ENCODE measurements around the gene RAB34.
A peak's percentile ranks its signal among the peaks of the same experiment; 100 is the strongest.

RAB34 gene

DNA sequence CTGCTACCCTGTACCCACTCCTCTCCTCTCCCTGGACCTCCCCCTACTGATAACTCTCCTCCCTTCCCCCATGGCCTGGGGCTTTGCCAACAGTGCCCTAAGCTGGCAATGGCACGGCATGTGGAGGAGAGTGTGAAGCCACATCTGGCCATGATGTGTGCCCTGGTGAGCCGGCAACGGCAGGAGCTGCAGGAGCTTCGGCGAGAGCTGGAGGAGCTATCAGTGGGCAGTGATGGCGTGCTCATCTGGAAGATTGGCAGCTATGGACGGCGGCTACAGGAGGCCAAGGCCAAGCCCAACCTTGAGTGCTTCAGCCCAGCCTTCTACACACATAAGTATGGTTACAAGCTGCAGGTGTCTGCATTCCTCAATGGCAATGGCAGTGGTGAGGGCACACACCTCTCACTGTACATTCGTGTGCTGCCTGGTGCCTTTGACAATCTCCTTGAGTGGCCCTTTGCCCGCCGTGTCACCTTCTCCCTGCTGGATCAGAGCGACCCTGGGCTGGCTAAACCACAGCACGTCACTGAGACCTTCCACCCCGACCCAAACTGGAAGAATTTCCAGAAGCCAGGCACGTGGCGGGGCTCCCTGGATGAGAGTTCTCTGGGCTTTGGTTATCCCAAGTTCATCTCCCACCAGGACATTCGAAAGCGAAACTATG lies 31.3 kb upstream of the RAB34 start:
- TF ChIP-seq, protein P1, sequence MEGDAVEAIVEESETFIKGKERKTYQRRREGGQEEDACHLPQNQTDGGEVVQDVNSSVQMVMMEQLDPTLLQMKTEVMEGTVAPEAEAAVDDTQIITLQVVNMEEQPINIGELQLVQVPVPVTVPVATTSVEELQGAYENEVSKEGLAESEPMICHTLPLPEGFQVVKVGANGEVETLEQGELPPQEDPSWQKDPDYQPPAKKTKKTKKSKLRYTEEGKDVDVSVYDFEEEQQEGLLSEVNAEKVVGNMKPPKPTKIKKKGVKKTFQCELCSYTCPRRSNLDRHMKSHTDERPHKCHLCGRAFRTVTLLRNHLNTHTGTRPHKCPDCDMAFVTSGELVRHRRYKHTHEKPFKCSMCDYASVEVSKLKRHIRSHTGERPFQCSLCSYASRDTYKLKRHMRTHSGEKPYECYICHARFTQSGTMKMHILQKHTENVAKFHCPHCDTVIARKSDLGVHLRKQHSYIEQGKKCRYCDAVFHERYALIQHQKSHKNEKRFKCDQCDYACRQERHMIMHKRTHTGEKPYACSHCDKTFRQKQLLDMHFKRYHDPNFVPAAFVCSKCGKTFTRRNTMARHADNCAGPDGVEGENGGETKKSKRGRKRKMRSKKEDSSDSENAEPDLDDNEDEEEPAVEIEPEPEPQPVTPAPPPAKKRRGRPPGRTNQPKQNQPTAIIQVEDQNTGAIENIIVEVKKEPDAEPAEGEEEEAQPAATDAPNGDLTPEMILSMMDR (conservative IDR thresholded peaks at IDR 0.05): no peak
- TF ChIP-seq ZFX (IDR thresholded peaks at IDR 0.05): no peak
- peak overlapping the region; percentile 96 for H3K27ac ChIP-seq

DNA sequence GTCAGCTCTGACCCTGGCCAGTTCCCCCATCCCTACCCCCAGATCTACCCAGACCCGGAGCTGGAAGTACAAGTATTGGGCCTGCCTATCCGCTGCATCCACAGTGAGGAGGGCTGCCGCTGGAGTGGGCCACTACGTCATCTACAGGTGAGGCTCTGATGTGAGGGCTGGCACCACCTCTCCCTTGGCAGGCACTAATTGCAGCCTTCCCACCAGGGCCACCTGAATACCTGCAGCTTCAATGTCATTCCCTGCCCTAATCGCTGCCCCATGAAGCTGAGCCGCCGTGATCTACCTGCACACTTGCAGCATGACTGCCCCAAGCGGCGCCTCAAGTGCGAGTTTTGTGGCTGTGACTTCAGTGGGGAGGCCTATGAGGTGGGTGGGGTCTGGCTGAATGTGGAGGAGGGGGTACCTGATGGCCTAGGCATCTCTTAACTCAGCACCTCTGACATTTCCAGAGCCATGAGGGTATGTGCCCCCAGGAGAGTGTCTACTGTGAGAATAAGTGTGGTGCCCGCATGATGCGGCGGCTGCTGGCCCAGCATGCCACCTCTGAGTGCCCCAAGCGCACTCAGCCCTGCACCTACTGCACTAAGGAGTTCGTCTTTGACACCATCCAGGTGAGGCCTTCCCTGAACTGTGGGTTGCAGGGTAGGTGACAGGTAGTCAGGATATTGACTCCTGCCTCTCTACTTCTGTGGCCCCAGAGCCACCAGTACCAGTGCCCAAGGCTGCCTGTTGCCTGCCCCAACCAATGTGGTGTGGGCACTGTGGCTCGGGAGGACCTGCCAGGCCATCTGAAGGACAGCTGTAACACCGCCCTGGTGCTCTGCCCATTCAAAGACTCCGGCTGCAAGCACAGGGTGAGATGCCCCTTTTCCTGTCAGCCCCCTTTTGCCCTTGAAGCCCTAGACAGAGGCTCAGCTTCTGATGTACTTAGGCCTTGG lies 30.4 kb upstream of the RAB34 start:
- peak overlapping the region; percentile 96 for H3K27ac ChIP-seq
- TF ChIP-seq ZFX (IDR thresholded peaks at IDR 0.05): no peak
- TF ChIP-seq, protein P1 (conservative IDR thresholded peaks at IDR 0.05): no peak

DNA sequence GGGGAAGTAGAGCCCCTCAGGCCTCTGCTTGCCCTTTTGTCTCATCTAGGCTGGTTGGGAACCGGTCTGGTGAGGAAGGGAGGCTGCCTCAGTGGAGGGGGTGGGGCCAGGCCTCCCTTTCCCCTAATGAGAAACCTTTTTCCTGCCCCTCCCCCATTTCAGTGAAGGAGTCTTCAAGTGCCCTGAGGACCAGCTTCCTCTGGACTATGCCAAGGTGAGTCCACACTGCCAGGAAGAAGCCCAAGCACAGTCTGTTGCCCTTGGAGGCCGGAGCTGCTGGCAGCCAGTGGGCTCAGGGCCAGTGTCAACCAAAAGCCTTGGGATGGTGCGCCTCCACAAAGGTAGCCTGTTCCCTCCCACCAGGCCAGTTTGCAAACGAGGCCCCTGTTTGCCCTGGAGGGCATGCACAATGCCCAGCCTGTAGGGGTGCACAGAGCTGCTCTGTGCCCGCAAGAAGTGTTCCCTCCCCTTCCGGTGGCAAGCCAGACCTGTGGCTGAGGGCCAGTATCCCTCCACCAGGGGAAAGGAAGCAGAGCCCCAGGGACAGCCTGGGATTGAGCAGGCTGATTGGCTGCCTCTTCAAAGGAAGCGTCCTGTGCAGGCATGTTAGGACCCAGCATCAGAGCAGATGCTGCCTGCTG lies 29.5 kb upstream of the RAB34 start:
- no peak for TF ChIP-seq ZFX (IDR thresholded peaks at IDR 0.05)
- TF ChIP-seq, protein P1 (conservative IDR thresholded peaks at IDR 0.05): no peak
- peak overlapping the region; percentile 96 for H3K27ac ChIP-seq

DNA sequence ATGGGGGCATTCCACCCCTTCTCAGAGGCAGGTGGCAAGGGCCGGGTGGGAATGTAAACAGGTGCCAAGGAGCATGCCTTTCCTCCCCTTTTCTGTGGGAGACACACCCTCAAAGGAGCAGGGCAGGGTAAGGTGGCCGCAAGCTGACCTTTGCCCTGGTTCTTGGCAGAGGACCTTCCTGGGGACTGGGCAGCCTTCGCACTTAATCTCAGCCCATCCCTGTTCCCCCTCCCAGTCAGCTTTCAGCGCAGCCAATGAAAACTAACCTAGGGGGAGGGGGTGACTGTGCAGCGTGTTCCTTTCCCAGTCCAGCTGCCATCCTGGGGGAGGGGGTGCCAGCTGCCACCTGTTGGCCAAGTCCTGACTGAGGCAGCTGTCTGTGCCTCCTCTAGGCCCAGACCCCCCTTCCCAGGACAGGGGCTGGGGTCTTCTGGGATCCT lies 29.0 kb upstream of the RAB34 start:
- peak overlapping the region; percentile 96 for H3K27ac ChIP-seq

DNA sequence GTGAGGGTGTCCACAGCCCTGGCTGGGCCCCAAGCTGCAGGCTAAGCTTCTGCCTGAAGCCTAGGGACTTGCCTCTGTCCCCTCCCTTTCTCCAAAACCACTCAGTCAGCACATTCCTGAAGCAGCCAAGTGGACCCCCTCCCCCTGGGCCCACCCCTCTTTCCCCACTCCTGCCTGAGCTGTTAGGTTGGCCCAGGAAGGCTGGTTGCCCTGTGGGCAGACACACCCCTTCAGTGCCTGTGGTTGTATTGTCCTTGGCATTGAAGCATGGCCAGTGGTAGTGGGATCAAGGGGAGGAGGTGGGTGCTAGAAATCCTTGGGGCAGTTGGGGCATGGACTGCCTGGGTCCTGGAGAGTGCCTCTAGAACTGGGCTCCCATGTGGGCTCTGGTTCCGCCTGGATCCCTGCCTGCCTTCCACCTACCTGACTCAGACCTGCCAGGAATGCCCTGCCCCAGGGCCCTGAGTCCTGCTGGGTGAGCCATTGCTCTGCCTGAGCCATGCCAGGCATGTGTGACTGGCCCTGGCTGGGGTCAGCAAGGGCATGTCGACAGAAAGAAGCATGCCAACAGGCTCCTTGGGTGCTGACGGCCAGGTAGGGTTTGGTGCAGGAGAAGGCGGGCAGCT lies 28.2 kb upstream of the RAB34 start:
- TF ChIP-seq, protein P1 (conservative IDR thresholded peaks at IDR 0.05): no peak
- no peak for TF ChIP-seq ZFX (IDR thresholded peaks at IDR 0.05)
- peak overlapping the region; percentile 96 for H3K27ac ChIP-seq

More for the DNA sequence above, 29.0 kb upstream of the RAB34 start:
- TF ChIP-seq, protein P1 (conservative IDR thresholded peaks at IDR 0.05): no peak
- TF ChIP-seq ZFX (IDR thresholded peaks at IDR 0.05): no peak

DNA sequence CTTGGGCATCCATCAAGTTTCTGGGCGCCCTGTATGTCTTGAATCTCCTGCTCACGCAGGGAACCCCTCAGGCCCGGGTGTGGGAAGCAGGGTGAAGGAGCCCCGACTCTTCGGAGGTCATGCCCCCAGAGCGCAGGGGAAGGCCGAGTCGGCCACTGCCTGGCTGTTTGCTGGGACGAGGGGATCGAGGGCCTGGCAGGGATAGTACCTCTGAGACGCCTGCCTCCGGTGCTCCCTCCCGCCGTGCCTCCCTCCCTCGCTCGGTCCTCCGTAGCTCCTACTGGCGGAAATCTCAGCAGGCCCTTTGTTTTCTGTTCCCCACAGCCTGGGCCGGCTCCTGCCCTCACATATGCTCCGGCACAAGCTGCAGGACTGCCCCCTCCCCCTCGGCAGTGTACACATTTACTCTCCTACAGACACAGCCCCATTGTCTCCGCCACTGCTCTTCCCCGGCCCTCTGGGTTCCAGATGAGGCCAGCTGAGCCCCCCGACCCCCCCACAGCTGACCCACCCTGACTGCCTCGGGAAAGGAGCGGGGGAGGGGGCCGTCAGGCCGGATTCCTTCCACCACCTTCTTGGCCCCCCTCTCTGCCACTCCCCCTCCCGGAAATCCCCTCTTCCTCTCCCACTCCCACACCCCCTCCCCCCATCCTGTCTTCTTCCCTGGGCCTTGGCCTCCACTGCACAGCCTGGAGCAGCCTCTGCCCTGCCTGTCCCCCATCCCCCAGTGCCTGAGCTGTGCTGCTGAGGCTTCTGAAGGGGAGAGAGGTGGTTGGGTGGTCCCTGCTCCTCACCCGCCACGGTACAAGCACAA lies 27.5 kb upstream of the RAB34 start:
- peak; percentile 42; the same call in 1 of the 2 replicates for TF ChIP-seq ZFX (IDR thresholded peaks at IDR 0.05)
- TF ChIP-seq, protein P1 (conservative IDR thresholded peaks at IDR 0.05): no peak
- H3K27ac ChIP-seq: peak overlapping the region; percentile 96
